HepG2 (cell line): Measurements from ENCODE around the gene RHOD. TPM values are rescaled to one million over a fixed set of nuclear protein-coding genes. Genes with fewer than 3 reads are reported as not detected.

ENCODE experiments used
- ELK4 ChIP-seq: sonication (generic); formaldehyde crosslinking; IDR thresholded peaks from 2 replicates; pipeline ENCODE4 v1.9.0; 2021; ENCODE audit warnings: missing genetic modification reagents, borderline replicate concordance
- FLYWCH1 ChIP-seq: sonication (generic); formaldehyde crosslinking; IDR thresholded peaks from 2 replicates; pipeline ENCODE4 v1.8.1; 2023; ENCODE audit warnings: mild to moderate bottlenecking, missing genetic modification reagents
- FOXK1 ChIP-seq: sonication (generic); formaldehyde crosslinking; IDR thresholded peaks from 2 replicates; pipeline ENCODE4 v1.4.0; 2020; ENCODE audit warnings: low read depth, missing genetic modification reagents, borderline replicate concordance
- FOXM1 ChIP-seq: sonication (generic); formaldehyde crosslinking; IDR thresholded peaks from 2 replicates; pipeline ENCODE4 v1.5.0; 2020; ENCODE audit warnings: missing genetic modification reagents
- GATAD2A ChIP-seq: IDR thresholded peaks from 2 replicates; pipeline ENCODE4 v1.6.1; 2016
- IRX3 ChIP-seq: sonication (generic); formaldehyde crosslinking; IDR thresholded peaks from 2 replicates; pipeline ENCODE4 v1.8.1; 2023; ENCODE audit warnings: mild to moderate bottlenecking, low read depth, missing genetic modification reagents, borderline replicate concordance
- MEIS2 ChIP-seq: sonication (generic); formaldehyde crosslinking; IDR thresholded peaks from 2 replicates; pipeline ENCODE4 v1.9.0; 2021; ENCODE audit warnings: mild to moderate bottlenecking, missing genetic modification reagents
- MTA1 ChIP-seq: sonication (generic); formaldehyde crosslinking; IDR thresholded peaks from 2 replicates; pipeline ENCODE4 v1.4.0; 2020; ENCODE audit warnings: missing genetic modification reagents, mild to moderate bottlenecking, borderline replicate concordance
- NFIC ChIP-seq: IDR thresholded peaks from 2 replicates; pipeline ENCODE4 v1.6.1; 2012; ENCODE audit warnings: mild to moderate bottlenecking, low read length, inconsistent platforms
- NRL ChIP-seq: sonication (generic); formaldehyde crosslinking; IDR thresholded peaks from 2 replicates; pipeline ENCODE4 v1.5.0; 2020; ENCODE audit warnings: missing genetic modification reagents, mild to moderate bottlenecking, moderate library complexity, borderline replicate concordance
- PHB2 ChIP-seq: fragments of 450-650 bp; IDR thresholded peaks from 2 replicates; pipeline ENCODE4 v1.6.1; 2018; ENCODE audit not compliant: partially characterized antibody
- SMC3 ChIP-seq: IDR thresholded peaks from 2 replicates; pipeline ENCODE4 v1.6.1; 2011; ENCODE audit warnings: low read length, improper control_type of control experiment
- TCF7L2 ChIP-seq: IDR thresholded peaks from 2 replicates; pipeline ENCODE4 v1.6.1; 2011; ENCODE audit warnings: mild to moderate bottlenecking, low read depth, low read length, moderate library complexity
- TFAP4 ChIP-seq: sonication (generic); IDR thresholded peaks from 2 replicates; pipeline ENCODE4 v1.6.1; 2016; ENCODE audit warnings: low read depth, borderline replicate concordance
- TFDP1 ChIP-seq: IDR thresholded peaks from 2 replicates; pipeline ENCODE4 v1.6.1; 2016; ENCODE audit warnings: missing compliant biosample characterization, missing genetic modification reagents, borderline replicate concordance
- ZNF292 ChIP-seq: sonication (generic); formaldehyde crosslinking; IDR thresholded peaks from 2 replicates; pipeline ENCODE4 v1.8.1; 2022; ENCODE audit warnings: mild to moderate bottlenecking, low read depth, missing genetic modification reagents, borderline replicate concordance
- ZNF3 ChIP-seq: IDR thresholded peaks from 2 replicates; pipeline ENCODE4 v1.7.0; 2017; ENCODE audit warnings: inconsistent platforms
- ZNF337 ChIP-seq: sonication (generic); formaldehyde crosslinking; IDR thresholded peaks from 2 replicates; pipeline ENCODE4 v1.5.1; 2020; ENCODE audit warnings: missing genetic modification reagents, low read depth, mild to moderate bottlenecking, borderline replicate concordance
- ZNF546 ChIP-seq: sonication (generic); formaldehyde crosslinking; conservative IDR thresholded peaks from 2 replicates; pipeline ENCODE4 v1.8.1; 2023; ENCODE audit warnings: mild to moderate bottlenecking, missing genetic modification reagents
- ZNF564 ChIP-seq: sonication (generic); formaldehyde crosslinking; IDR thresholded peaks from 2 replicates; pipeline ENCODE4 v1.8.1; 2023; ENCODE audit warnings: mild to moderate bottlenecking, missing genetic modification reagents
- ZNF609 ChIP-seq: sonication (generic); formaldehyde crosslinking; IDR thresholded peaks from 2 replicates; pipeline ENCODE4 v1.4.0; 2020; ENCODE audit warnings: mild to moderate bottlenecking, missing genetic modification reagents, borderline replicate concordance
- ZNF7 ChIP-seq: IDR thresholded peaks from 2 replicates; pipeline ENCODE4 v1.6.1; 2016; ENCODE audit warnings: missing biosample characterization, missing genetic modification reagents
- ZNF75D ChIP-seq: sonication (generic); formaldehyde crosslinking; IDR thresholded peaks from 2 replicates; pipeline ENCODE4 v1.8.1; 2023; ENCODE audit warnings: missing genetic modification reagents, mild to moderate bottlenecking, borderline replicate concordance
- ZNF781 ChIP-seq: sonication (generic); formaldehyde crosslinking; IDR thresholded peaks from 2 replicates; pipeline ENCODE4 v1.5.1; 2020; ENCODE audit warnings: borderline replicate concordance, mild to moderate bottlenecking, missing genetic modification reagents; ENCODE audit errors: not compliant biosample characterization
- polyA plus RNA-seq, 8 experiments: library from polyadenylated mRNA; depleted of rRNA in 3 of 8; stranded (reverse) in 7 of 8; unstranded in 1 of 8; fragments of >200 nt; fragmentation: Illumina TruSeq in 4 of 8; extraction: Trizol in 4 of 8; gene quantifications; 2 replicates each; pipeline versions ENCODE4 v1.2.1 to v1.2.3, GENCODE V29; 2011 to 2016; ENCODE audit warnings: low read depth in 4 of 8, missing spikeins in 1 of 8, mixed read lengths in 1 of 8; ENCODE audit not compliant: insufficient read depth in 1 of 8
- total RNA-seq, 5 experiments: library from RNA; depleted of rRNA; stranded (reverse); fragments of >200 nt; fragmentation: Illumina TruSeq; extraction: Trizol; gene quantifications; 2 replicates each; pipeline ENCODE4 v1.2.3, GENCODE V29; 2016; ENCODE audit warnings: low read depth in 1 of 5

Gene RHOD
- total and polyA plus RNA-seq, 2 of the 13 experiments (the other 11 are each of a cell fraction or from before 2014, with no cell fraction given): 0.27 to 0.98 TPM

GRCh38 chr11:67041602-67042001, 15.0 kb upstream of the RHOD start (continued):
- 0 out of 2 replicates have a peak, but pooled peaks have one; percentile 65 for TF ChIP-seq ZNF609 (CRISPR knock-in tag)
- no peak for TF ChIP-seq NRL
- no peak for TF ChIP-seq NFIC
- TF ChIP-seq SMC3: no peak
- no peak for TF ChIP-seq ZNF337 (CRISPR knock-in tag)
- TF ChIP-seq ZNF546 (CRISPR knock-in tag): no peak
- no peak for TF ChIP-seq FLYWCH1 (CRISPR knock-in tag)
- no peak for TF ChIP-seq ZNF75D (CRISPR knock-in tag)
- TF ChIP-seq ZNF292 (CRISPR knock-in tag): no peak
- no peak for TF ChIP-seq ZNF564 (CRISPR knock-in tag)
- peak; percentile 61; the same call in 1 of the 2 replicates for TF ChIP-seq FOXK1 (CRISPR knock-in tag)
- TF ChIP-seq MTA1: peak; percentile 86; the same call in 1 of the 2 replicates
- peak; percentile 84 for TF ChIP-seq GATAD2A (CRISPR knock-in tag)
- no peak for TF ChIP-seq ELK4
- TF ChIP-seq TFDP1 (CRISPR knock-in tag): no peak
- TF ChIP-seq IRX3 (CRISPR knock-in tag): no peak
- TF ChIP-seq ZNF7 (CRISPR knock-in tag): no peak
- TF ChIP-seq ZNF781: no peak
- TF ChIP-seq PHB2: no peak
- peak; percentile 32; the same call in 1 of the 2 replicates for TF ChIP-seq TFAP4
- TF ChIP-seq FOXM1 (CRISPR knock-in tag): no peak
- TF ChIP-seq ZNF3 (CRISPR knock-in tag): no peak
- TF ChIP-seq TCF7L2: no peak
- TF ChIP-seq MEIS2 (CRISPR knock-in tag): no peak
